K562 (cell line): ENCODE results near the gene CUX1. TPM values are rescaled to one million over a fixed set of nuclear protein-coding genes. Genes with fewer than 3 reads are reported as not detected.

ENCODE experiments used
- EP300 ChIP-seq: IDR thresholded peaks from 2 replicates; pipeline ENCODE4 v1.6.1; 2012; ENCODE audit warnings: low read length, improper control_type of control experiment
- GTF2F1 ChIP-seq: IDR thresholded peaks from 2 replicates; pipeline ENCODE4 v1.6.1; 2011; ENCODE audit warnings: low read depth, low read length, improper control_type of control experiment
- HMGXB4 ChIP-seq: sonication (generic); formaldehyde crosslinking; IDR thresholded peaks from 2 replicates; pipeline ENCODE4 v1.8.1; 2023; ENCODE audit warnings: mild to moderate bottlenecking, missing genetic modification reagents
- KLF1 ChIP-seq: fragments of 450-650 bp; IDR thresholded peaks from 2 replicates; pipeline ENCODE4 v1.6.1; 2016; ENCODE audit warnings: missing genetic modification characterization, missing compliant biosample characterization
- LARP7 ChIP-seq: fragments of 450-650 bp; IDR thresholded peaks from 2 replicates; pipeline ENCODE4 v1.6.1; 2016
- MLX ChIP-seq, 2 experiments: fragments of 450-650 bp in 1 of 2; sonication (generic) in 1 of 2; formaldehyde crosslinking; conservative IDR thresholded peaks; 2 replicates each; pipeline versions ENCODE4 v1.4.0 to v1.8.1; 2020 to 2022; ENCODE audit warnings: mild to moderate bottlenecking in 1 of 2, missing genetic modification reagents in 1 of 2
- MYC ChIP-seq, 2 experiments: fragments of 250-450 bp in 1 of 2; sonication (Bioruptor Pico) in 1 of 2; IDR thresholded peaks; 2 replicates each; pipeline versions ENCODE4 v1.5.1 to v1.6.1; 2012 to 2021; ENCODE audit warnings: low read depth in 2 of 2, borderline replicate concordance in 1 of 2, improper control_type of control experiment in 1 of 2, low read length in 1 of 2, mild to moderate bottlenecking in 1 of 2, moderate library complexity in 1 of 2
- NFYB ChIP-seq: IDR thresholded peaks from 2 replicates; pipeline ENCODE4 v1.6.1; 2011; ENCODE audit warnings: mild to moderate bottlenecking, moderate library complexity; ENCODE audit not compliant: insufficient read length; ENCODE audit errors: extremely low read depth
- NR0B1 ChIP-seq: fragments of 450-650 bp; IDR thresholded peaks from one replicate; pipeline ENCODE4 v1.6.1; 2018; ENCODE audit warnings: mild to moderate bottlenecking, moderate library complexity; ENCODE audit not compliant: partially characterized antibody
- OTX1 ChIP-seq: fragments of 450-650 bp; formaldehyde crosslinking; IDR thresholded peaks from 2 replicates; pipeline ENCODE4 v1.4.0; 2022; ENCODE audit warnings: mild to moderate bottlenecking
- PML ChIP-seq: IDR thresholded peaks from 2 replicates; pipeline ENCODE4 v1.6.1; 2012; ENCODE audit warnings: low read length, inconsistent platforms
- SOX6 ChIP-seq: fragments of 450-650 bp; IDR thresholded peaks from 2 replicates; pipeline ENCODE4 v1.6.1; 2014; ENCODE audit warnings: mild to moderate bottlenecking
- SP1 ChIP-seq: sonication (generic); formaldehyde crosslinking; IDR thresholded peaks from 2 replicates; pipeline ENCODE4 v1.8.1; 2022; ENCODE audit warnings: mild to moderate bottlenecking, missing genetic modification reagents
- STAT5B ChIP-seq: fragments of 250-450 bp; sonication (Bioruptor Pico); IDR thresholded peaks from 2 replicates; pipeline ENCODE4 v1.8.0; 2021; ENCODE audit warnings: mild to moderate bottlenecking, inconsistent platforms
- ZNF146 ChIP-seq: IDR thresholded peaks from one replicate; pipeline ENCODE4 v1.6.1; 2018; ENCODE audit warnings: missing compliant biosample characterization; ENCODE audit not compliant: unreplicated experiment
- ZNF507 ChIP-seq: conservative IDR thresholded peaks from 2 replicates; pipeline ENCODE4 v1.6.1; 2017; ENCODE audit warnings: missing genetic modification characterization, missing compliant biosample characterization
- ZNF551 ChIP-seq: fragments of 250-450 bp; sonication (Bioruptor Pico); IDR thresholded peaks from 2 replicates; pipeline ENCODE4 v1.5.0; 2021; ENCODE audit warnings: mild to moderate bottlenecking, moderate library complexity
- polyA plus RNA-seq, 8 experiments: library from polyadenylated mRNA; depleted of rRNA in 4 of 8; stranded (reverse) in 5 of 8; unstranded in 3 of 8; fragments of >200 nt; fragmentation: Nextera tagmentation in 2 of 8; fragmentation: Illumina TruSeq in 1 of 8; extraction: Ambion mirVana in 2 of 8; extraction: Trizol in 1 of 8; gene quantifications; 2 replicates each; pipeline versions ENCODE4 v1.2.1 to v1.2.3, GENCODE V29; 2011 to 2014; ENCODE audit warnings: inconsistent platforms in 1 of 8, missing spikeins in 1 of 8
- total RNA-seq, 7 experiments: library from RNA; depleted of rRNA in 6 of 7; stranded (reverse); fragments of >200 nt in 6 of 7; fragmentation: Illumina TruSeq in 2 of 7; extraction: Trizol in 2 of 7; gene quantifications; 2 replicates each; pipeline versions ENCODE4 v1.2.1 to v1.2.3, GENCODE V29; 2011 to 2021; ENCODE audit warnings: low replicate concordance in 1 of 7

CUX1 gene
- total and polyA plus RNA-seq, 9 of the 15 experiments (the other 6 are each of a cell fraction or from before 2014, with no cell fraction given): 3.6 to 55.3 (median 25.2) TPM

- TF ChIP-seq MLX (CRISPR knock-in tag; conservative IDR thresholded peaks at IDR 0.05): 0 out of 4 replicates have a peak, but pooled peaks of 1 of the 2 experiments have one; percentile 57
- no peak for TF ChIP-seq PML
- TF ChIP-seq OTX1 (CRISPR knock-in tag): no peak
- no peak for TF ChIP-seq NR0B1
- TF ChIP-seq LARP7: no peak
- no peak for TF ChIP-seq KLF1
- TF ChIP-seq GTF2F1: no peak
- TF ChIP-seq ZNF507 (tag): no peak
- TF ChIP-seq SP1 (CRISPR knock-in tag): no peak
- TF ChIP-seq ZNF146 (CRISPR knock-in tag): no peak
- TF ChIP-seq SOX6: no peak
- TF ChIP-seq NFYB: no peak
- TF ChIP-seq HMGXB4 (CRISPR knock-in tag): 0 out of 2 replicates have a peak, but pooled peaks have one; percentile 77
- TF ChIP-seq MYC (IDR thresholded peaks at IDR 0.05; ENCODE audit: low read depth, low read length): no peak
- TF ChIP-seq MYC (CRISPR knock-in tag; IDR thresholded peaks at IDR 0.05; ENCODE audit: borderline replicate concordance, low read depth): 0 out of 2 replicates have a peak, but pooled peaks have one; percentile 32
- TF ChIP-seq ZNF551 (CRISPR knock-in tag): no peak
- no peak for TF ChIP-seq EP300
- TF ChIP-seq STAT5B (CRISPR knock-in tag): no peak
These were observed 468.3 kb downstream of the CUX1 start (continued) for GRCh38 chr7:102285540-102286236.
